ENCODE data around the gene MYO5A.
A peak's percentile ranks its signal among the peaks of the same experiment; 100 is the strongest.

Gene MYO5A

GRCh38 chr15:52262364-52262763 is 266.3 kb downstream of the MYO5A start:
- H3K4me3 ChIP-seq (ENCODE audit: low read depth, low read length) = no peak overlapping the region
- no peak for TF ChIP-seq CTCF (IDR thresholded peaks at IDR 0.05; ENCODE audit: insufficient read depth, low read depth, low read length, missing control alignments)
- no peak for DNase-seq (ENCODE audit: low read depth)

- peak; percentile 22 for TF ChIP-seq CTCF (IDR thresholded peaks at IDR 0.05; ENCODE audit: insufficient read depth, low read depth, low read length, missing control alignments)
- no peak overlapping the region for H3K4me3 ChIP-seq (ENCODE audit: low read depth, low read length)
- peak; percentile 96 for DNase-seq (ENCODE audit: low read depth)
These were observed 267.0 kb downstream of the MYO5A start for GRCh38 chr15:52261498-52262242.

GRCh38 chr15:52261026-52261425 is 267.7 kb downstream of the MYO5A start:
- no peak for TF ChIP-seq CTCF (IDR thresholded peaks at IDR 0.05; ENCODE audit: insufficient read depth, low read depth, low read length, missing control alignments)
- H3K4me3 ChIP-seq (ENCODE audit: low read depth, low read length) = no peak overlapping the region
- DNase-seq (ENCODE audit: low read depth) = no peak

- DNase-seq (ENCODE audit: low read depth) = no peak
- no peak for TF ChIP-seq CTCF (IDR thresholded peaks at IDR 0.05; ENCODE audit: insufficient read depth, low read depth, low read length, missing control alignments)
- no peak overlapping the region for H3K4me3 ChIP-seq (ENCODE audit: low read depth, low read length)
These were observed 269.2 kb downstream of the MYO5A start for GRCh38 chr15:52259503-52259902.

GRCh38 chr15:52258461-52258860 is 270.2 kb downstream of the MYO5A start:
- no peak for TF ChIP-seq CTCF (IDR thresholded peaks at IDR 0.05; ENCODE audit: insufficient read depth, low read depth, low read length, missing control alignments)
- no peak for DNase-seq (ENCODE audit: low read depth)
- H3K4me3 ChIP-seq (ENCODE audit: low read depth, low read length) = no peak overlapping the region

GRCh38 chr15:52257734-52258062 is 271.0 kb downstream of the MYO5A start:
- DNase-seq (ENCODE audit: low read depth) = no peak
- H3K4me3 ChIP-seq (ENCODE audit: low read depth, low read length) = no peak overlapping the region
- no peak for TF ChIP-seq CTCF (IDR thresholded peaks at IDR 0.05; ENCODE audit: insufficient read depth, low read depth, low read length, missing control alignments)

All from GM12865 (cell line).